Motor neuron (in vitro differentiated cells): ENCODE measurements around the gene RNF125. TPM values are rescaled to one million over a fixed set of nuclear protein-coding genes. Genes with fewer than 3 reads are reported as not detected.
"Not testable (repeated sequence)": the region's sequence is repeated elsewhere in the genome, so short reads cannot be mapped to it uniquely, and the experiment has no call there.

Experiments used
- ATAC-seq, 8 experiments: fragments of 200-7000 bp; cut with Tn5 transposase; replicated peaks in 6 of 8; 2 replicates each; pipeline ENCODE4 v1.8.0; 2021; ENCODE audit warnings: mild to moderate bottlenecking in 8 of 8, moderate library complexity in 8 of 8
- H3K27ac ChIP-seq, 2 donors: fragments of 250-450 bp; sonication (Bioruptor Pico); 2 replicates each; pipeline ENCODE4 v1.9.0; 2021; ENCODE audit warnings: antibody characterized with exemption in 2 of 2, mild to moderate bottlenecking in 2 of 2, moderate library complexity in 1 of 2
- H3K4me1 ChIP-seq, 2 donors: fragments of 250-450 bp; sonication (Bioruptor Pico); replicated peaks in 1 of 2; 2 replicates each; pipeline ENCODE4 v1.6.1; 2021; ENCODE audit warnings: antibody characterized with exemption in 2 of 2, mild to moderate bottlenecking in 2 of 2, moderate library complexity in 1 of 2
- H3K4me3 ChIP-seq, 5 donors: fragments of 250-450 bp; sonication (Bioruptor Pico); 2 replicates each; pipeline ENCODE4 v1.9.0; 2021; ENCODE audit warnings: antibody characterized with exemption in 5 of 5, mild to moderate bottlenecking in 5 of 5, moderate library complexity in 4 of 5
- WGBS, 10 experiments: fragments of 450-650 bp; shearing (Covaris generic); methylation state at CpG; one replicate each; pipeline ENCODE4 v1.0.0; 2022; 5-methylcytosine and 5-hydroxymethylcytosine counted together
- in situ Hi-C, 9 experiments: fragments of 400-800 bp; cut with MboI; loops; one replicate each; pipeline ENCODE4 v1.15.0; 2021; ENCODE audit warnings: low sequenced_read_pairs in 9 of 9, low pct_unique_long_range_greater_than_20kb in 2 of 9; ENCODE audit not compliant: unreplicated experiment in 9 of 9
- total RNA-seq, 8 experiments: library from RNA; unstranded; fragments of 300-600 nt; gene quantifications; 2 replicates each; pipeline versions ENCODE4 v1.2.3 to v1.2.4, GENCODE V29; 2022

The RNF125 gene
- total RNA-seq, 8 experiments from 2014 or later = 0.64 to 5.7 (median 1.4) TPM

DNA sequence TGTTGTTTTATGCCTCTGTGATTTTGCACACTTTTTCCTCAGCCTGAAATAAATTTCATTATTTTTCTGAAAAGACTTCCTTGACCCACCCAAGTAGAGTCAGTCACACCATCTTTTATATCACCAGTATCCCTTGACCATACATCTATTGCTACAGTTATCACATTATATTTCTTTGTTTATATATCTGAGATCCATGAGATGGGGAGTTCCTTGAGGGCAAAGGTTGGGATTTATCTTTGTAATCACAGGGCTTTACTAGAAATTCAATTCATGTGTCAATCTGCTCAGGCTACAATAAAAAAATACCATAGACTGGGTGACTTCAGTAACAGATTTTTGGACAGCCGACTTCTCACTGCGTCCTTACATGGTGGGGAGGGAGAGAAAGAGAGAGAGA, 60.2 kb downstream of the RNF125 start:
- WGBS, 10 experiments = 80 to 100% (median 100%) methylated on average over 1 to 2 of the region's 2 CpGs; no CpG with 5 or more reads in 6 of the 10 experiments
- Histone ChIP-seq H3K4me1 (no peaks in the 10 kb centered on the region), H3K4me3 (no peak overlapping the region), H3K27ac (no peak overlapping the region)
- in situ Hi-C loops = no loop called here
- no peak for ATAC-seq

DNA sequence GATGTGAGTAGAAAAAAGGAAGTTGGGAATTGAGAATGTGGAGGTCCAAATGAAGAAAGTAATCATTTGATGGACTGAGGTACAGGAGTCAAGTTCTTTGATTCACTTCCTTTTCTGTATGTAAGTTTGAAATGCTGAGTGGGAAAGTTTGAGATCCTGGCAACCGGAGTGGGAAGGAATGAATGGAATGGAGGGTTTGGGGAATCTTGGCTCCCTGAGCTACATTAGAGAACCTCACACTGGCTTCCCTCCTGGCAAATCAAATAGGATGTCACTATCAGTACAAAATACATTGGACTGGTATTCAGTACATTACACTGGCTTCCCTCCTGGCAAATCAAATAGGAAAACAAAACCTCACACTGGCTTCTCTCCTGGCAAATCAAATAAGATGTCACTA, 63.3 kb downstream of the RNF125 start:
- WGBS, 10 experiments = 60 to 100% (median 80%) methylated on average over 1 of the region's 1 CpG; no CpG with 5 or more reads in 3 of the 10 experiments
- no peak for ATAC-seq
- in situ Hi-C loops = no loop called here

DNA sequence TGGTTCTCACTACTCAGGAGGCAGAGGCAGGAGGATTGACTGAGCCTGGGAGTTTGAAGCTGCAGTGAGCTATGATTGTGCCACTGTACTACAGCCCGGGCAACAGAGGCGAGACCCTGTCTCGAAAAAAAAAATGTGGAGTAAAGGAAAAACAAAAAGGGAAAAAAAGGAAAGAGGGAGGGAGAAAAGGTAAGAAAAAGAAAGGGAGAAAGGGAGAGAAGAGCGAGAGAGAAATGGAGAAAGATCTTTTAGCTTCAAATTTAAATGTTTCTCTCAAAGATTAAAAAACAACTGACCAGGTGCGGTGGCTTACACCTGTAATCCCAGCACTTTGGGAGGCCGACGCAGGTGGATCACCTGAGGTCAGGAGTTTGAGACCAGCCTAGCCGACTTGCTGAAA, 65.2 kb downstream of the RNF125 start:
- in situ Hi-C loops = no loop called here

More for the DNA sequence above, 63.3 kb downstream of the RNF125 start:
- H3K4me3 ChIP-seq = no peak overlapping the region
- no peaks in the 10 kb centered on the region for H3K4me1 ChIP-seq
- no peak overlapping the region for H3K27ac ChIP-seq

DNA sequence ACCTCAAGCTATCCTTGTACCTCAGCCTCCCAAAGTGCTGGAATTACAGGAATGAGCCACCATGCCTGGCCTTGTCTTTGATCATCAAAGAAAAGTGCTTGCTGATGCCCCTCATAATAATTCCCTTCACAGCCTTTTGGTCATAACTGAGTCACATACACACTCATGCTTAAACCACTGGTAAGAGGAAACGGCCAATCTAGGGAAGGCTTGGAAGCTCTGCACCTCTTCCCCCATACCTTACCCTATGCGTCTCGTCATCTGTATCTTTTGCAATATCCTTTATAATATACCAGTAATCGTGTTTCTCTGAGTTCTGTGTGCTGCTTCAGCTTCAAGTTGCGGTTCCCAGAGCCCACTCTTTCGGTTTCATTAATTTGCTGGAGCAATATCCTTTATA, 68.3 kb downstream of the RNF125 start:
- ATAC-seq = no peak
- Histone ChIP-seq H3K4me1 (peaks cover 0 to 3% of the 10 kb centered on the region in 2 donors), H3K4me3 (no peak overlapping the region), H3K27ac (no peak overlapping the region)
- 17 to 100% (median 87%) methylated on average over 1 to 6 of the region's 6 CpGs; no CpG with 5 or more reads in 2 of the 10 experiments for WGBS, 10 experiments
- in situ Hi-C loops = no loop called here

More for the DNA sequence above, 65.2 kb downstream of the RNF125 start:
- no peak overlapping the region for H3K4me3 ChIP-seq
- WGBS, 10 experiments = 84 to 100% (median 94%) methylated on average over 3 to 8 of the region's 8 CpGs
- no peaks in the 10 kb centered on the region for H3K4me1 ChIP-seq
- H3K27ac ChIP-seq = no peak overlapping the region
- no peak for ATAC-seq

DNA sequence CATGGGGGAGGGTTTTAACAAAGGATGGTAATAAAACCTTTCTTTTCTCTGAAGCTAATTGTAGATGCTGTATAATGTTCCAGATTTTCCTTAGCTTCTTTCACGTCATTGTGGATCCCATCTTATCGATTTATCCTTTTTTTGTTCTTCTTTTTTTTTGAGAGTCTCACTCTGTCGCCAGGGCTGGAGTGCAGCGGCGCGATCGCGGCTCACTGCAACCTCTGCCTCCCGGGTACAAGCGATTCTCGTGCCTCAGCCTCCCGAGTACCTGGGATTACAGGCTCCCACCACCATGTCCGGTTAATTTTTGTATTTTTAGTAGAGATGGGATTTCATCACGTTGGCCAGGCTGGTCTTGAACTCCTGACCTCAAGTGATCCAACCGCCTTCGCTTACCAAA, 72.2 kb downstream of the RNF125 start:
- H3K4me3 ChIP-seq, in situ Hi-C loops: not testable (repeated sequence)

DNA sequence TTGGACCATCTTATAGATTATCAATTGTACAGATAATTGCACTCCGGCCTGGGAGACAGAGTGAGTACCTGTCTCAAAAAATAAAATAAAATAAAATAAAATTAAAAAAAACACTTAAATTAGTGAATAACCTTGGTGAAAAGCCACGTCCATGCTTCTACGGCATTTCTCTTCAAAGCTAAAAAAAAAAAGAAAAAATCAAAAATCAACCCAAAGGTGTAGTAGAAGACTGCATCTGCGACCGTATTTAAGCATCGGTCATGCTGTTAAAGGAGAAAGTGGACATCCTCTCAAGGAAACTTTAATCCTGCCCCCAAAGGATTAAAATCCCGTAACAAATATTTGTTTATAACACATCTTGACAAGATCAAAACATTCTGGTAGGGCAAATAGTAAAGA, 72.7 kb downstream of the RNF125 start:
- WGBS, 10 experiments = 41 to 100% (median 57%) methylated on average over 1 to 7 of the region's 7 CpGs
- Histone ChIP-seq H3K27ac (peak overlapping the region; percentile 94 to 96), H3K4me1 (peaks cover 4 to 15% of the 10 kb centered on the region in 2 donors), H3K4me3 (peak overlapping the region; percentile 50 to 90 (median 69))
- in situ Hi-C loops = no loop called here
- ATAC-seq = no peak

More for the DNA sequence above, 72.2 kb downstream of the RNF125 start:
- Histone ChIP-seq H3K4me1 (peaks cover 4 to 15% of the 10 kb centered on the region in 2 donors), H3K27ac (peak overlapping the region in 1 of 2 donors; percentile 94)
- WGBS, 10 experiments = 90 to 100% (median 95%) methylated on average over 5 to 16 of the region's 16 CpGs; no CpG with 5 or more reads in 1 of the 10 experiments
- not testable (repeated sequence) for ATAC-seq

DNA sequence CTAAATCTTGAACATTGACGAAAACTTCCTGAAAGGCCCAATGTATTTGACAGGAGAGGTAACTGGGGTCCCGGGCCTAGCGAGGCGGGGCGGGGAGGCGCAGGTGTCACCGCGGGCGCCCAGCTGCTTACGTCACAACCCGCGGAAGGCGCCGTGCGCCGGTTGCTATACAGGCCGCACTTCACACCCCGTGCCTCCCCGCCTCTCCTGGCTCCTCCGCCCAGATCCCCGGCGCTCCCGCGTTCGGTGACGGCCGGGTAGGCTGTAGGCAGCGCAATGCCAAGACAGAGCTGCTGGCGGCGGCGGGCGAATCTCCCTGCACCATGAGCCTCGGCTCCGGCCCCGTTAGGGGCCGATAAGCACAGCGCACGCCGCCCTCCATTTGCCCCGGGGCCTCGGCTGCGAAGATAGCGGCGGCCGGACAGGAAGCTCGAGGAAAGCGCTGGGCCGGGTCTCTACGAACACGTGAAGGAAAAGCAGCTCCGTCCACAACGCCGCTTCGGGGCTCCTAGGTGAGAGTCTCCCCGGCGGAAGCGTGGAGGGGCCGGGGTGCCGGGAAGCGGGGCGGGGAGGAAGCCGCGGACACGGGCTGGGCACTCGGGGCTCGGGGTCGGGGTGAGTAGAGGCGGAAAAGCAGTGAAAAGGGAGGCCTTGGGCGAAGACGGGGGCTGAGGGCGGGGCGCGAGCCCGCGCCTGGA, 73.2 kb downstream of the RNF125 start, which contains the start of gene RNF138:
Gene RNF138, plus strand, starts transcription at position 151 of the 698 bp plus-strand sequence. CDS start 903 bp downstream, outside the sequence.
- 0 to 4% (median 4%) methylated on average over 1 to 15 of the region's 75 CpGs; no CpG with 5 or more reads in 5 of the 10 experiments for WGBS, 10 experiments
- peak; percentile 55 to 68 (median 60) for ATAC-seq
- in situ Hi-C loops = no loop called here
- Histone ChIP-seq H3K27ac (peak within 1 kb of the TSS; percentile 94 to 96), H3K4me1 (peaks cover 4 to 15% of the 10 kb centered on the region in 2 donors), H3K4me3 (peak within 1 kb of the TSS; percentile 50 to 90 (median 69))

DNA sequence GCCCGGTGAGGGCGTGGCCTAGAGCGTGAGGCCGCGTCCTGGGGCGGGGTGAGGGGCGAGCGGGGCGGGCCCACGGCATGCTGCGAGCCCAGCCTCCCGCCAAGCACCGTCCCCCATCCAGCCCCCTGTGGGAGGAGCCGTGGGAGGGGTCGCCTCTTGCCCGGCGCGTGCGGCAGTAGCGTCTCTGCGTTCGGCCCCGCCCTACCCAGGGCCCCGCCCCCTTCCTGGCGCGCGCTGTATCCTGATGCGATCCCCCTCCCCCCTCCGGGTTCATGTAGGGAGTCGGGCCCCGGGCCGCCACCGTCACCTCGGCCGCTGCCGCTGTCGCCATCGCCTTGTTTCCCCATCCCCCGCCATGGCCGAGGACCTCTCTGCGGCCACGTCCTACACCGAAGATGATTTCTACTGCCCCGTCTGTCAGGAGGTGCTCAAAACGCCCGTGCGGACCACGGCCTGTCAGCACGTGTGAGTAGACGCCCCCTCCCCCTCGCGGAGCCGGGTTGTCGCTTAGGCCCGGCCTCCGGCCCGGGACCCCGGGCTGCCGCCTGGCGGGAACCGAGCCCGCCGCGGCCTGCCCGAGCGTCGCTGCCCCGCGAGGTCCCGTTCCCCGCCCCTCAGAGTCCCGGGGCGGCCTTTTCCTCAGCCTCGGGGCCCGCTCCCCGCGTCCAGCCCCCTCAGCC, 73.9 kb downstream of the RNF125 start:
- WGBS, 10 experiments = 0% methylated on average over 7 of the region's 77 CpGs; no CpG with 5 or more reads in 9 of the 10 experiments
- peaks cover 4 to 15% of the 10 kb centered on the region in 2 donors for H3K4me1 ChIP-seq
- peak overlapping the region; percentile 94 to 96 for H3K27ac ChIP-seq
- peak overlapping the region; percentile 50 to 90 (median 69) for H3K4me3 ChIP-seq
- in situ Hi-C loops = no loop called here
- peak; percentile 76 to 93 (median 88) for ATAC-seq

DNA sequence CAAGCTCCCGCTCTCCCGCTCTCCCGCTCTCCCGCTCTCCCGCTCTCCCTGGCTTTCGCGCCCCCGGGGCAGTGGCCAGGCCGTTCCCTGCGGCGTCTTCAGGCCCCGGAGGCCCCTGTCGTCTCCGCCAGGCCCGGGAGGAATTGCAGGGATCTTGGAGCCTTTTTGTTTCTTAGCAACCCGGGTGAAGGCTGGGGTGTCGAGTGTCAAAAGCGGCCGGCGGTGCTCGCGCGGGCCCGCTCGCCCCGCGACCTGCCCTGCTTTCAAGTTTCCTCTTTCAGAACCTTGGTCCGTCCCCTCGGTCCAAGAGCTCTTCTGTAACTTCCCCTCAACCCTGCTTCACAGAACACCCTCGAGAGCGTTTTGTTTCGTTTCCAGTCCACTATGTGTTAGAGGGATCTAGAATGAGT, 74.5 kb downstream of the RNF125 start:
- ATAC-seq = peak in 3 of 8 experiments; percentile 6 to 12 (median 8)
- in situ Hi-C loops = no loop called here
- WGBS, 10 experiments = 0 to 6% (median 0%) methylated on average over 1 to 16 of the region's 32 CpGs; no CpG with 5 or more reads in 3 of the 10 experiments
- Histone ChIP-seq H3K4me3 (peak overlapping the region; percentile 50 to 90 (median 69)), H3K27ac (peak overlapping the region; percentile 65 to 96), H3K4me1 (peaks cover 4 to 15% of the 10 kb centered on the region in 2 donors)

DNA sequence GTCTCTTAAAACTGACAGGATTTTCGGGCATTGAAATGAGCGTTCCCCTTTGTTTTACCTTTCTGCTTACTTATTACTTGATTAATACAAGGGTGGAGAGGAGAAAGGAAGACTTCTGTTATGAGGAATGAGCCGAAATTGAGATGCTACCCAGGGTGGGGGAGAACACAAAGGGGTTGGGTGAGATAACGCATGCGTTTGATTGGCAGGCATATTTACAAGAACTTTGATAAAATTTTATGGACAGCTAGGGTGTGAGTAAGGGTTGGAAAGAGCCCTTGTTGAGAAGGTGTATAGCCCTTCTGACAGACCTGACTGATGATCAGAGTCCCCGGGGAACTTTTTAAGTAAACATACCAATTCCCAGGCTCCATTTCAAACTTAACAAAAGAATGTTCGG, 74.9 kb downstream of the RNF125 start:
- no peak for ATAC-seq
- H3K4me3 ChIP-seq = peak overlapping the region; percentile 50 to 90 (median 69)
- 0 to 20% (median 6%) methylated on average over 1 to 6 of the region's 7 CpGs for WGBS, 10 experiments
- H3K4me1 ChIP-seq = peaks cover 4 to 15% of the 10 kb centered on the region in 2 donors
- peak overlapping the region; percentile 65 to 96 for H3K27ac ChIP-seq
- in situ Hi-C loops = no loop called here

DNA sequence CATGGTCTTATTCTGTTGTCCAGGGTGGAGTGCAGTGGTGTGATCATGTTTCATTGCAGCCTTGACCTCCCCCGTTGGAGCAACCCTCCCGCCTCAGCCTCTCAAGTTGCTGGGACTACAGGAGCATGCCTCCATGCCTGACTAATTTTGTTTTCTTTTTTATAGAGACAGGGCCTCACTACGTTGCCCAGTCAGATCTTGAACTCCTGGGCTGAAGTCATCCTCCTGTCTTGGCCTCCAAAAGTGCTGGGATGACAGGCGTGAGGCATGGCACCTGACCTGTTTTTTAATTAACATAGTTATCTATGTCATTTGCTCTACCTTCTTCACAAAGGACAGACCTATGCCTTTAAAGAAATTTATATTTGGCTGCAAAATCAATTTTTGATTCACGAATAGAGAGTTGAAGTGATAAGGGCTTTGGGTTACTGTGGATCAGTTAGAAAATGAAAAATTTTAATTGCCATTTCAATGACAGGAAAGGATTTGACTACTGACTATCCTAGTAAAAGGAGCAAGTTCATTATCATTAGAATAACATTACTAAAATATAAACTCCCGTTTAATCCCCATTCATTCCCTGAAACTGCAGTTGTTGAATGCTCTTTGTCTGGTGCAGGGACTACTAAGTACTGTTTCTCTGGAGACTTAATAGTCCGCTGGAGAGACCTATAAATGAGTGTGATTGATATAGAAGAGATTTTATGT, 76.7 kb downstream of the RNF125 start:
- Histone ChIP-seq H3K27ac (no peak overlapping the region), H3K4me1 (peaks cover 4 to 15% of the 10 kb centered on the region in 2 donors), H3K4me3 (no peak overlapping the region)
- in situ Hi-C loops = no loop called here
- ATAC-seq = no peak
- 72 to 100% (median 82%) methylated on average over 2 to 6 of the region's 7 CpGs; no CpG with 5 or more reads in 2 of the 10 experiments for WGBS, 10 experiments

DNA sequence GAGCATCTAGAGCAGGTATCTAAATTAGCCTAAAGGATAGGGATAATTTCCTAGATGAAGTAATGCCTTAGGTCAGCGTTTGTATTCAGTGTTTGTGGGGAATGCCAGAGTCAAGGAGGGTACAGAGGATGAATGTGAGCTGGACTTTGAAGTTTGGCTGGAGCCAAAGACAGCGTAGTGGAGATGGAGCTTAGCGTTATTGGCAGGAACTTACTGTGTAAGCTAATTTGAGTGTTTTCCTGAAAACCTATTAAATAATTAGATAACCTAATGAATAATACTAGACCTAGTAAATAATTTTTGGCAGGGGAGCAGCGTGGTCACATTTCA, 77.2 kb downstream of the RNF125 start:
- Histone ChIP-seq H3K4me3 (no peak overlapping the region), H3K27ac (no peak overlapping the region), H3K4me1 (peaks cover 4 to 15% of the 10 kb centered on the region in 2 donors)
- 70 to 100% (median 83%) methylated on average over 1 to 4 of the region's 4 CpGs; no CpG with 5 or more reads in 1 of the 10 experiments for WGBS, 10 experiments
- no peak for ATAC-seq
- in situ Hi-C loops = no loop called here

DNA sequence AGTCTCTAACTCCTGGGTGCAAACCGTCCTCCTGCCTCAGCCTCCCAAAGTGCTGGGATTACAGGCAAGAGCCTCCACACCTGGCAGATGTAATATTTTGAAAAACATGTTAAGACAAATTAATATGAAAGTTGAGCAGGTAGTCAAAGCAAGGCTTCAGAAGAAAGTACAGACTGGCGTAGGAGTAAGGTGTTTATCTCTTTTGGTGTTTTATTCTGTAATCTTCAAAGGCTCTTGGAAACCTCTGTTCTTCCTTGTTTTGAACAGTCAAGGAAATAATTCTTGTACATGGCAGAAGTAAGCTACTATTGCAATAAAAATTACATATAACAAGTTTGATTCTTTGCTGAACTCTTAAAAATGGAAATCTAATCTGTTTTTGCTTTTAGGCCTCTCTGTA, 78.3 kb downstream of the RNF125 start:
- ATAC-seq = no peak
- Histone ChIP-seq H3K4me1 (peaks cover 4 to 12% of the 10 kb centered on the region in 2 donors), H3K27ac (no peak overlapping the region), H3K4me3 (no peak overlapping the region)
- in situ Hi-C loops = no loop called here
- WGBS, 10 experiments = 60 to 100% (median 100%) methylated on average over 1 to 2 of the region's 2 CpGs; no CpG with 5 or more reads in 2 of the 10 experiments
